Measurements from ENCODE around the gene HTT.

DNA sequence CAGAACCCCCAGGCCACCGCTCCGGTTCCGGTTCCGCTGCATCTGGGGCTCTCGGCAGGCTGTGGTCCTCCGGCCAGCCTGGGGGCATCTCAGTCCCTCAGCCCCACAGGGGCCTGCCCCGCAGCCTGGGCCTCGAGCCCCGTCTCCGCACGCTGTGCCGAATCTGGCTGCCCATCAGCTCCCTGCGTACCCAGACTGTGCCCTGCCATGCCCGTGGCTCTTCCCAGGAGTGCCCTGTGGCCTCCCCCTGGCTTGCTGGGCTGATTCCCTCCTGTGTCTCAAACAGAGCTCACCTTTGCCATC is 173.6 kb downstream of the HTT start:
- TF ChIP-seq POLR2A (IDR thresholded peaks at IDR 0.05), result no peak
- no peak for TF ChIP-seq CTCF (IDR thresholded peaks at IDR 0.05)
- no peak for TF ChIP-seq POLR2AphosphoS5 (IDR thresholded peaks at IDR 0.05)
- TF ChIP-seq EP300 (IDR thresholded peaks at IDR 0.05), result no peak
